ENCODE results near the gene NUDT15. TPM values are rescaled to one million over a fixed set of nuclear protein-coding genes. Genes with fewer than 3 reads are reported as not detected.

NUDT15 gene
- total and polyA plus RNA-seq, 2 of the 8 experiments (the other 6 are each of a cell fraction or from before 2014, with no cell fraction given) = 37.8 to 65.9 TPM

GRCh38 chr13:48072787-48073186 lies 35.3 kb downstream of the NUDT15 start:
- no peak overlapping the region for H3K56ac ChIP-seq (replicated peaks; ENCODE audit: insufficient read length, low read depth, low read length)
- peak overlapping the region; percentile 60; the same call in 1 of the 2 replicates for H2BK5ac ChIP-seq (ENCODE audit: low read depth, low read length)
- H3K14ac ChIP-seq (ENCODE audit: insufficient read length) = no peak overlapping the region
- no peaks in the 10 kb centered on the region for H3K4me1 ChIP-seq (replicated peaks in 1 of 4; ENCODE audit: control insufficient read depth in 3 of 4, insufficient read depth in 4 of 4, low read length in 3 of 4)
- H3K79me2 ChIP-seq (ENCODE audit: control insufficient read depth in 1 of 2, insufficient read depth in 2 of 2, low read length in 2 of 2) = no peaks in the 10 kb centered on the region
- no peak overlapping the region for H3K23ac ChIP-seq (ENCODE audit: insufficient read length)
- no peak for FAIRE-seq
- H3K27me3 ChIP-seq (replicated peaks in 1 of 4; ENCODE audit: control insufficient read depth in 3 of 4, extremely low read depth in 1 of 4, insufficient read depth in 3 of 4, low read length in 3 of 4) = no peaks in the 10 kb centered on the region
- no peaks in the 10 kb centered on the region for H3K79me1 ChIP-seq (ENCODE audit: low read depth, low read length)
- H3K36me3 ChIP-seq (ENCODE audit: control insufficient read depth in 2 of 4, insufficient read depth in 4 of 4, low read length in 3 of 4) = peaks cover 13 to 96% (median 60%) of the 10 kb centered on the region in 4 experiments
- no peak overlapping the region for H3K27ac ChIP-seq (ENCODE audit: low read depth, low read length)
- no peak overlapping the region for H3K4ac ChIP-seq (replicated peaks; ENCODE audit: insufficient read length, low read depth, low read length)
- H3K4me3 ChIP-seq (ENCODE audit: extremely low read depth in 1 of 4, insufficient read depth in 2 of 4, low read depth in 3 of 4, low read length in 4 of 4) = no peak overlapping the region
- no peak for DNase-seq (ENCODE audit: low read depth in 1 of 2, low spot score in 2 of 2)
- no peaks in the 10 kb centered on the region for H3K23me2 ChIP-seq (ENCODE audit: low read depth, low read length)
- no peak overlapping the region for H4K5ac ChIP-seq (ENCODE audit: insufficient read length, low read depth, low read length)
- no peaks in the 10 kb centered on the region for H4K20me1 ChIP-seq (replicated peaks in 1 of 2; ENCODE audit: control insufficient read depth in 1 of 2, insufficient read depth in 2 of 2, low read length in 2 of 2)
- no peak overlapping the region for H2BK15ac ChIP-seq (ENCODE audit: low read length)
- POLR2A ChIA-PET (ENCODE audit: partially characterized antibody) = no interaction called here
- CTCF ChIA-PET (ENCODE audit: partially characterized antibody) = no interaction called here
- no peak overlapping the region for H2BK120ac ChIP-seq (replicated peaks; ENCODE audit: low read depth, low read length)
- H2BK20ac ChIP-seq (ENCODE audit: low read length) = no peak overlapping the region
- WGBS, 2 experiments (ENCODE audit: extremely low coverage in 1 of 2, insufficient coverage in 1 of 2, insufficient read length in 1 of 2, insufficient replicate concordance in 2 of 2, low coverage in 1 of 2, low lambda C conversion rate in 2 of 2, missing lambda C conversion rate in 1 of 2) = 97% methylated on average over 2 of the region's 2 CpGs; no CpG with 5 or more reads in 1 of the 2 experiments
- no peak overlapping the region for H3K18ac ChIP-seq (ENCODE audit: extremely low read depth, low read length)
- H4K8ac ChIP-seq (ENCODE audit: extremely low read depth, insufficient read depth, low read length) = no peak overlapping the region
- H4K91ac ChIP-seq (replicated peaks; ENCODE audit: insufficient read length, low read length) = no peak overlapping the region
- no peak overlapping the region for H2AK5ac ChIP-seq (ENCODE audit: low read depth, low read length)
- no peak overlapping the region for H3K4me2 ChIP-seq (ENCODE audit: insufficient read depth in 1 of 2, low read depth in 2 of 2, low read length in 2 of 2)
- no peak overlapping the region for H2AFZ ChIP-seq (ENCODE audit: low read length)
- H3K9me3 ChIP-seq (ENCODE audit: insufficient read depth in 2 of 2, low read depth in 1 of 2, low read length in 1 of 2) = peaks cover 61 to 62% of the 10 kb centered on the region in 2 experiments
- no peak overlapping the region for H3K9ac ChIP-seq (replicated peaks in 1 of 4; ENCODE audit: extremely low read depth in 1 of 4, low read depth in 3 of 4, low read length in 3 of 4)
- no peak overlapping the region for H2BK12ac ChIP-seq (ENCODE audit: low read depth, low read length)
- no peak for TF ChIP-seq GABPA (IDR thresholded peaks at IDR 0.05; ENCODE audit: borderline replicate concordance, insufficient read depth, low read length)
- no peak for TF ChIP-seq RNF2 (IDR thresholded peaks at IDR 0.05; ENCODE audit: borderline replicate concordance, low read depth, low read length, missing control alignments, poor library complexity, severe bottlenecking)
- no peak for TF ChIP-seq USF2 (IDR thresholded peaks at IDR 0.05; ENCODE audit: low read length)
- TF ChIP-seq FOSL1 (IDR thresholded peaks at IDR 0.05; ENCODE audit: insufficient read depth, low read depth, low read length) = no peak
- TF ChIP-seq NANOG (IDR thresholded peaks at IDR 0.05; ENCODE audit: insufficient read depth, low read depth, low read length, poor library complexity, severe bottlenecking) = no peak
- TF ChIP-seq RFX5 (IDR thresholded peaks at IDR 0.05; ENCODE audit: borderline replicate concordance, low read depth, low read length) = no peak
- no peak for TF ChIP-seq TCF12 (IDR thresholded peaks at IDR 0.05; ENCODE audit: low read depth, low read length)
- no peak for TF ChIP-seq CTCF (IDR thresholded peaks at IDR 0.05; ENCODE audit: control extremely low read depth in 1 of 3, insufficient read depth in 1 of 3, low read depth in 1 of 3, low read length in 3 of 3)
- TF ChIP-seq POU5F1 (IDR thresholded peaks at IDR 0.05; ENCODE audit: low read depth, low read length) = no peak
- no peak for TF ChIP-seq YY1 (IDR thresholded peaks at IDR 0.05; ENCODE audit: low read depth, low read length)
